GM19324 (cell line): ENCODE results near the gene RCN2.
"Not testable (repeated sequence)": the region's sequence is repeated elsewhere in the genome, so short reads cannot be mapped to it uniquely, and the experiment has no call there.

Experiments
- ATAC-seq: cut with Tn5 transposase; IDR thresholded peaks from one replicate; pipeline ENCODE4 v1.9.1; 2021; ENCODE audit warnings: mild to moderate bottlenecking, moderate library complexity; ENCODE audit not compliant: unreplicated experiment, low FRiP score

The RCN2 gene, protein sequence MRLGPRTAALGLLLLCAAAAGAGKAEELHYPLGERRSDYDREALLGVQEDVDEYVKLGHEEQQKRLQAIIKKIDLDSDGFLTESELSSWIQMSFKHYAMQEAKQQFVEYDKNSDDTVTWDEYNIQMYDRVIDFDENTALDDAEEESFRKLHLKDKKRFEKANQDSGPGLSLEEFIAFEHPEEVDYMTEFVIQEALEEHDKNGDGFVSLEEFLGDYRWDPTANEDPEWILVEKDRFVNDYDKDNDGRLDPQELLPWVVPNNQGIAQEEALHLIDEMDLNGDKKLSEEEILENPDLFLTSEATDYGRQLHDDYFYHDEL

GRCh38 chr15:76931397-76932134 lies at the start of gene RCN2:
Gene RCN2, plus strand, starts transcription at chr15:76931749. Its CDS starts 93 bp downstream, at chr15:76931842.
- peak; percentile 99 for ATAC-seq

GRCh38 chr15:76885212-76885611 lies 46.3 kb upstream of the RCN2 start:
- ATAC-seq: no peak

GRCh38 chr15:76887280-76888141 lies 44.0 kb upstream of the RCN2 start:
- not testable (repeated sequence) for ATAC-seq

DNA sequence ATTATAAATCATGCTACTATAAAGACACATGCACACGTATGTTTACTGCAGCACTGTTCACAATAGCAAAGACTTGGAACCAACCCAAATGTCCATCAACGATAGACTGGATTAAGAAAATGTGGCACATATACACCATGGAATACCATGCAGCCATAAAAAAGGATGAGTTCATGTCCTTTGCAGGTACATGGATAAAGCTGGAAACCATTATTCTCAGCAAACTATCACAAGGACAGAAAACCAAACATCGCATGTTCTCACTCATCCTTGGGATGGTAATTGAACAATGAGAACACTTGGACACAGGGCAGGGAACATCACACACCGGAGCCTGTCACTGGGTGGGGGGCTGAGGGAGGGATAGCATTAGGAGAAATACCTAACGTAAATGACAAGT lies 38.7 kb upstream of the RCN2 start:
- not testable (repeated sequence) for ATAC-seq

- no peak for ATAC-seq
Observed at GRCh38 chr15:76894174-76894573, 37.4 kb upstream of the RCN2 start.

DNA sequence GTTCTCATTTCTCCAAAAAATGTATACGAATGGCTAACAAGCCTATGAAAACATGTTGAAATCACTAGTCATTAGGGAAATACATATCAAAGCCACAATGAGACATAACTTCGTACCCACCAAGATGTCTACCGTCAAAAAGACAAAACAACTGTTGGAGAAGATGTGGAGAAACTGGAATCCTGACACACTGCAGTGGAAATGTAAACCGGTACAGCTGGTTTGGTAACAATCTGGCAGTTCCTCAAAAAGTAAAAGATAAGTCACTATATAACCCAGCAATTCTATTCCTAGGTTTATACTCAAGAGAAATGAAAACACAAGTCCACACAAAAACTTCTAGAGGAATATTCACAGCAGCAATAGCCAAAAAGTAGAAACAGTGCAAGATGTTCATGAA lies 33.4 kb upstream of the RCN2 start:
- ATAC-seq: no peak

- not testable (repeated sequence) for ATAC-seq
Observed at GRCh38 chr15:76899176-76899930, 32.2 kb upstream of the RCN2 start.

DNA sequence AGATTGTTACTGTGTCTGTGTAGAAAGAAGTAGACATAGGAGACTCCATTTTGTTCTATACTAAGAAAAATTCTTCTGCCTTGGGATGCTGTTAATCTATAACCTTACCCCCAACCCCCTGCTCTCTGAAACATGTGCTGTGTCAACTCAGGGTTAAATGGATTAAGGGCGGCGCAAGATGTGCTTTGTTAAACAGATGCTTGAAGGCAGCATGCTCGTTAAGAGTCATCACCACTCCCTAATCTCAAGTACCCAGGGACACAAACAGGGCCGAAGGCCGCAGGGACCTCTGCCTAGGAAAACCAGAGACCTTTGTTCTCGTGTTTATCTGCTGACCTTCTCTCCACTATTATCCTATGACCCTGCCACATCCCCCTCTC lies 31.6 kb upstream of the RCN2 start:
- not testable (repeated sequence) for ATAC-seq

DNA sequence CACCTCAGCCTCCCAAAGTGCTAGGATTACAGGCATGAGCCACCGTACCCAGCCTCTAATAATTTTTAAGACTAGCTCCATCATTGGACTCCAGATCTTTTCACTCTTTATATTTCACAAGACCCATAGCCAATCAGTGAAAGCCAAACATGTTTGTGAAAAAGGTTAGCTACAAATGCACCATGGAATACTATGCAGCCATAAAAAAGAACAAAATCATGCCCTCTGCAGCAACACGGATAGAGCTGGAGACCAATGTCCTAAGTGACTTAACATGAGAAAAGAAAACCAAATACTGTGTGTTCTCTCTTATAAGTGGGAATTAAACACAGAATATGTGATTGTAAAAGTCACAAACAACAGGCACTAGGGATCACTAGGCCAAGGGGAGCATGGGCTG lies 29.6 kb upstream of the RCN2 start:
- ATAC-seq: no peak

DNA sequence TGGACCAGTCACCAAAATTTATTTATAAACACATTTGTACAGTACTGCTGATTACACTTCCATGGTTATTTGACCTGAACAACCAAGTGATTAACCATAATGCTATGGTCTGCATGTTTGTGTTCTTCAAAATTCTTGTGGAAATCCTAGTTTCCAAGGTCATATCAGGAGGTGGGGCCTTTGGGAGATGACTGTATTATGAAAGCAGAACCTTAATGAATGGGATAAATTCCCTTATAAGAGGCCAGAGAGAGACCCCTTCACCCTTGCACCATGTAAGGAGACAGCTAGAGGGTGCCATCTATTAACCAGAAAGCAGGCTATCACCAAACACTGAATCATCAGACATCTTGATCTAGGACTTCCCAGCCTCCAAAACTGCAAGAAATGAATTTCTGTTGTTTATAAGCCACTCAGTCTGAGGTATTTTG lies 28.3 kb upstream of the RCN2 start:
- no peak for ATAC-seq

DNA sequence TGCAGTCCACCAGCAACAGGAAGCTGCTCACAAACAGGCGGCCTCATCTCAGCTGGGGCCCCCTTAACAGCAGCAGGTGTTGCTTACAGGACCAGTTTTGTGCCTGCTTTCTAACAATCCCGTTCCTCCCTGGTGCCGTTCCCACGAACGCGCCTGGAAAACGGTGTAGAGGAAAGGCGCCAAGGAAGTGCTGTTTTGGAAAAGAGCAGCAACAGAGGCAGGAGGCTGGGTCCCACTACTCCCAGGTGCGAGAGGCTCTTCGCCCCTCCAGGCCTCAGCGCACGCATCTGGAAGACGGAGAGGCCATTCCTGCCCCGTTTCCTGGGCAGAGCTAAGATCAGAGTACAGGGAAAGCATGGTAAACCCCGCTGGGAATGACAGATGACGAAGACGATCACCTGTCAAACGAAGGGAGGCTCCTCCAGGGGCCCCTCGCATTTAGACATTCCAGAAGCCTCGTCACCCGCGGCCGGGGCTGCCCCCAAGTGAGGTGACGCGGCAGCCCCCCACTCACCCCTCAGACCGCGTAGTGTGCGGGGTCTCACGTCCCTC lies 27.0 kb upstream of the RCN2 start:
- no peak for ATAC-seq

DNA sequence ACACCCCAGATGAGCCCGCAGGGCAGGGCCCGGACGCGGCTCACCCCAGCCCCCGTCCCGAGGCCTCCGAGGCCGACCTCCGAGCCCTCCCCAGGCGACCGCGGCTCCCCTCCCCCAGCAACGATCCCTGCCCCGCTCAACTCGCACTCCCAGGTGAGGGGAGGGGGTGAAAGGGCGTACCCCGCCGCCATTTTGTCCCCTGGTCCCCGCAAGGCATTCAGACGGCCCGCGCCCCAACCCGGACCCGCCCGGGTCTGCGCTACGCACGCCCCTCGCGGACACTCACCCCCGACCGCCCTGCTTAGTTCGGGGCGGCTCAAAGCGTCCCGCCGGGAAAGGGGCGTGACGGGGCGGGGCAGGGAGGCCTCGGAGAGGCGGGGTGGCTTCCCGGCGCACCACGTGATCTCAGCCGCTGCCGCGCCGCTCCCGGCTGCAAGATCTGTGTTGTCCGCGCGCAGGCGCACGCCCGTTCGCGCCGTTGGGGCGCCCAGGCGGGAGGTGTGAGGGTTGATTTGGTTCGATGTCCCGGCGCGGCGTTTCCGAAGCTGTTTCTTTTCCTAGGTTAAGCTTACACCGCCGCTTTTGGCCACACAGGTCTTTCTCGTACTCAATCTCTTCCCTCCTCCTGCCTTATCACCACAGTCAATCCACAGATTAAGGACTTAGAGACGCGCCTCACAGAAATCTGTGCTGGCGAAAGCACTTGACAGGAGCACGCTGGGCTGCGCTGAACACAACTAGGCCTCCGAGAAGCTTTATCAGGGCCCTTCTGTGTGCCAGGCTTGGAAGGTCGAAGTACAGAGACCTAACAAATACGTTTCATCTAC lies 26.3 kb upstream of the RCN2 start, which contains the start of gene SCAPER:
SCAPER (minus strand) TSS at position 328 of the 827 bp plus-strand sequence. CDS start 21,523 bp downstream, outside the sequence.
- ATAC-seq: peak; percentile 90

DNA sequence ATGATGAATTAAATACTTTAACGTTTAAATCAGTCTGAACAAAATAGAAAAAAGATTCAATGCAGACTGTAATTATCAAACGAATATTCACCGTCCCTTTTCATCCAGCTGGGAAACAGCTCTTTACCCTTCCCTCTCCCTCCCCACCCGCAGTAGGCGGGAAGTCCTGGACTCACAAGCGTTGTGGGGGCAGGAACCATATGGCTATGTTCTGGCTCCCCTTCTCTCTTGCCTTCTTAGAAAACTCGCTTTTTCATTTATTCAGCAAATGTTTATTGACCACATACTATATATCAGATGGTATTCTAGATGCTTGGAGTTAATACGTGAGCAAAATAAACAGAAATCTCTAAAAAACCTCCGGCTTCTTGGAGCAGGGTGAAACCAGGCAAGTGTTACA lies 25.7 kb upstream of the RCN2 start:
- ATAC-seq: no peak

DNA sequence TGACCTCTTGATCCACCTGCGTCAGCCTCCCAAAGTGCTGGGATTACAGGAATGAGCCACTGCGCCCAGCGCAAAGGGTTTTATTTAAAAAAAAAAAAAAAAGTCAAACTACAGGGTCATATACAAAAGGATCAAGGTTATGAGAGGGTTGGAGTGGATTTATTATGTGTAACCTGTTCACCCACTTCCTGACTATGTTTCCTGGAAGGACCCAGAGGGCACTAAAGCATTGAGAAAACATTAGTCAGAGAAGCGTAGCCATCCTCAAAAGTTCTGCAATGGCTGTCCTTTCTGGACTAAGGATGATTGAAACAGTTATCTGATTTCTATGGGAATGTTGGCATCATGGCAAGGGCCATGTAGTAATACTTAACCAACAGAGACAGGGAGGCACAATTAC lies 19.1 kb upstream of the RCN2 start:
- ATAC-seq: no peak

- ATAC-seq: no peak
Observed at GRCh38 chr15:76913737-76914136, 17.8 kb upstream of the RCN2 start.

DNA sequence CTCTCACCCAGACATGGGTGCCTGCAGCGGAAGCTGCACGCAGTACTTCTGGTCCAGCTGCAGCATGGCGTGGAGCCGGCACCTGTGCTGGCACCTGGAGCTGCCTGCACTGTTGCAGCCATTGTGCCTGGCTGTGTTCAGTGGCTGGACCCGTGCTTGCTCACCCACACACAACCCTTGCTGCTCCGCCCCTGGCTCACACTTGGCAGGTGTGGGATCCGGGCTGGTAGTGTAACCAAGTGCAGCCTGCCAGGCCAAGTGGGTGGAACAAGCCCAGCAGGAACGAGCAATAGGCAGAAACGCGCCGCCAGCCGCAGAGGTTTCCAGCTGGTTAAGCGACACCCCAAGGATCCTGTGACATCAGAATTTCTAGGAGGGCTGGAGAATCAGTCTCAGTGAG lies 15.2 kb upstream of the RCN2 start:
- ATAC-seq: no peak

- no peak for ATAC-seq
Observed at GRCh38 chr15:76928201-76928600, 3.3 kb upstream of the RCN2 start.

DNA sequence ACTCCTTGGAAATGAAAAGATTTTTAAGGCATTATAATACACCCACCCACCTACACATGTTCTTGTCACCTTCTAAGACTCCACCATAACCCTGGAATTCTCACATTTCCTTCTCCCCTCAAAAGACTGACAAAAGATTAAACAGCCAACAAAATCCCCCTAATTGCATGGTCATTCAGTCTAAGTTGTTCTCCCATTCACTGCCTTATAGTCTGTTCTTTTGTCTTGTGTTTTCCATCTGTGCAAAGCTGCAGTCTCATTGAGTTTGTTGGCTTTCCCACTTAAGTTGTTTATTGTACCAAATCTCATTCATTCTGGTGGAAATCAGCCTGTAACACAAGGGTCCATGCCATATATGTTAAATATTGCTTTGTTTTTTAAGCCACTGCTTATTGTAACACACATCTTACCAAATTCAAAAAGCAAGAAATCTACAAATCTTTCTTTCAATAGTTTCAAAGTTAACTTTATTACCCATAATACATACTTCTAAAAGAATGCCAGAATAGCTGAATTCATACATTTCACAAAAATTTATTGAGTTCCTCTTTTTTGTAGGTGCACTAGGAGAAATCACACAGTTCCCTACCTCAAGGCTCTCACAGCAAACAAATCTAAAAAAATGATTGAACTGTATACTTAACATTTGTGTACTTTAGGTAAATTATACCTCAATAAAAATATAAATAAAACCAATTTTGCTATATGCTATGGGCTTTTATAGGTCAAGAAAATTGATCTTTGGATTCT lies 2.4 kb upstream of the RCN2 start:
- no peak for ATAC-seq
